Measurements from ENCODE around the gene FUT4.

Gene FUT4

DNA sequence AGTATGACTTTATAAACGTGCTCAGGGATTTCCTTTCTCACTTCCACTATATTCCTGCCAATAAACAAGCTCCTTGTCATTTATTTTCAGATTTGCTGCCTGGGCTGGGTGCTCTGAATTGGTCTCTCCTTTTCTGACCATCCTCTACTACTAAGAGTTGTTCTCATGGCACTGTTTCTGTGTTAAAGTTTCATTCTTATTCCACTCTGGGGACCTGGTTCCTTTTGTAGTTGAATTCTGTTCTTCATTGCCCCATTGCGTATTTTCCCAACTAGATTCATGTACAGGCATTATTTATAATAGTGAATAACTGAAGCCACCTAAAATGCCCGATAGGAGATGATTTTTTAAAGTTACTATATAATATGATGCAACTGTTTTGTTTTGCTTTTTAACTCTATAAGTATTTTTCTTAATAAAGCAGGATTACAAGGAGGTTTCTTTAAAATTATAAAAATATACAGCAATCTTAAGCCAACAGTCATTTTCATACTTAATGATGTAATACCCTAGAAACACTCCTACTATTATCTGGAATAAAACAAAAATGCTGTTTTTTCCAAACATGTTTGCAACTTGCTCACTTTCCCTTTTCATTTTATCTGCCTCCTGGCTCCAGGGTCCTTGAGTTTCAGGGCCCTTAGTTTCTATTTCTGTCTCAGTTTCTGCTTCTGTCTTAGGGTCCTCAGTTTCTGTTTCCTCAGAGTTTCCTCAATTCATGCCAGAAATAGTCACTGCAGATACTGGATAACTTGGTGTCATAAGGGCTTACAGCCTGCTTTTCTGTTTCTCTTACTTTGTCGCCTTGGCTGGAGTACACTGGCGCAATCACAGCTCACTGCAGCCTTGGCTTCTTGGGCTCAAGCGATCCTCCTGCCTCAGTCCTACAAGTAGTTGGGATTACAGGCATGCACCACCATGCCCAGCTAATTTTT, 9.8 kb upstream of the FUT4 start:
- H3K4me1 ChIP-seq (ENCODE audit: control insufficient read depth, insufficient read depth, low read length) = no peaks in the 10 kb centered on the region
- no peak overlapping the region for H3K27ac ChIP-seq (ENCODE audit: low read depth, low read length)
- no peak overlapping the region for H3K4me3 ChIP-seq (ENCODE audit: low read depth, low read length)
- H3K9ac ChIP-seq (ENCODE audit: low read depth, low read length) = no peak overlapping the region
- no peaks in the 10 kb centered on the region for H3K9me3 ChIP-seq (ENCODE audit: control insufficient read depth, insufficient read depth, low read length)
- no peaks in the 10 kb centered on the region for H3K27me3 ChIP-seq (ENCODE audit: control insufficient read depth, insufficient read depth, low read length)
- H3K36me3 ChIP-seq (ENCODE audit: control insufficient read depth, insufficient read depth, low read length) = no peaks in the 10 kb centered on the region

DNA sequence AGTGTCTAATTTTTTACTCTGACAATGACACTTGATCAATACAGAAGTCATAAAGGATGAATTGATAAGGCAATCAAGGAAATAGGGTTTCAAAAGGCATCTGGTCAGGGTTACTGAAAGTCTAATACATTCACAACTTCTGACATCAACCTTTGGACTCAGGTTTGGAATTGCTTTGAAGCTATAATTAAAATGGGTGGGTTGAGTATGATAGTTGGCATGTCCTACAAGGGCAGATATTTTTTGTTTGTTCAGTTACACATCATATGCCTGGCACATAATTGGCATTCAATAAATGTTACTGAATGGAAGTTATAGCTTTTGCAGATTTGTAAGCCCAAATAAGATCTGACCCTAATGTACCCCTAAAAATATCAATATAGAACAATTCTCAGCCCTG, 7.3 kb upstream of the FUT4 start:
- Histone ChIP-seq H3K9ac (ENCODE audit: low read depth, low read length) (no peak overlapping the region), H3K27me3 (ENCODE audit: control insufficient read depth, insufficient read depth, low read length) (no peaks in the 10 kb centered on the region), H3K4me3 (ENCODE audit: low read depth, low read length) (no peak overlapping the region)

DNA sequence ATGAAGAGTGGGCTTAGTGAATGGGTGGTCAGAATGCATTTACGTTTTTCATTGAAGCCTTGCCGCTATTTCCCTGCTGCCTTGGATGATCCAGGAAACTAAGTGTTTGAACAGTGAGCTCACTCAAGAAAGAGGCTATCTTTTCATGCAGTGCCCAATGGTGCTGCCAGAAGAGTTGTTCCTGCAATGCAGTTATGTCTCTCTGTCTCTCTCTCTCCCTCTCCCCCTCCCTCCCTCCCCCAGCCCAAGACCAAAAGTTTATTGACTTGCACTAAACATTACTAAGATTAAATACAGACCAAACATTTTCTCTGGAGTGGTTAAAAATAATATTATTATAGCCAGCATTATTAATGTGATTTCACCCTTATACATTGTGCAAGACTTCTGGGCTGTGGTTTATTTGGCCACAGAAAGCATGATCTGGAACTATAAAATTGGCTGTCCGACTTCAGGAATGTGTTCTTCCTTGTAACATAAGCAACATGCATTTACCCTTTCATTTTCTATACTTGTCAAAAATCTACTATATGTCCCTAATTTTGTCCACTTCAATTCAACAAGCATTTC, 6.6 kb upstream of the FUT4 start:
- H3K27me3 ChIP-seq (ENCODE audit: control insufficient read depth, insufficient read depth, low read length) = no peaks in the 10 kb centered on the region
- H3K9ac ChIP-seq (ENCODE audit: low read depth, low read length) = no peak overlapping the region
- H3K27ac ChIP-seq (ENCODE audit: low read depth, low read length) = no peak overlapping the region
- H3K36me3 ChIP-seq (ENCODE audit: control insufficient read depth, insufficient read depth, low read length) = no peaks in the 10 kb centered on the region
- H3K9me3 ChIP-seq (ENCODE audit: control insufficient read depth, insufficient read depth, low read length) = no peaks in the 10 kb centered on the region
- no peaks in the 10 kb centered on the region for H3K4me1 ChIP-seq (ENCODE audit: control insufficient read depth, insufficient read depth, low read length)
- no peak overlapping the region for H3K4me3 ChIP-seq (ENCODE audit: low read depth, low read length)

More for the DNA sequence above, 7.3 kb upstream of the FUT4 start:
- no peak overlapping the region for H3K27ac ChIP-seq (ENCODE audit: low read depth, low read length)
- no peaks in the 10 kb centered on the region for H3K4me1 ChIP-seq (ENCODE audit: control insufficient read depth, insufficient read depth, low read length)
- no peaks in the 10 kb centered on the region for H3K9me3 ChIP-seq (ENCODE audit: control insufficient read depth, insufficient read depth, low read length)
- no peaks in the 10 kb centered on the region for H3K36me3 ChIP-seq (ENCODE audit: control insufficient read depth, insufficient read depth, low read length)

DNA sequence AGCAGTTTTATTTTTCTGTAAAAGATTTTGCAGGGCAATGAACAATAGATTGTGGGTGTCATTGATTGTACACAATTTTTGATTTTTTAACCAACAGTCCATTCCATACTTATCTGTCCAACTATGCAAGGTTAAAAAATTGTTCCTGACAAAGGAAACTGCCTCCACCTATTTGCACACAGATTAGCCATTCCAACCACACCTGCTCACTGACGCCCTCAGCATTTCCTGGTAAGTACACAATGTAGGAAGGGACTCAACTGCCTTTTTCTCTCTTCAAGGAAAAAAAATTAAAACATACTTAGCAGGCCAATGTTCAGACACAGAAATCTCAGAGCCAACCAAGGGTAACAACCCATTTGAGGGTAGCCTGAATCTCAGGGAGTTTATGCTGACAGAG, 4.3 kb upstream of the FUT4 start:
- no peaks in the 10 kb centered on the region for H3K9me3 ChIP-seq (ENCODE audit: control insufficient read depth, insufficient read depth, low read length)
- H3K9ac ChIP-seq (ENCODE audit: low read depth, low read length) = no peak overlapping the region
- H3K36me3 ChIP-seq (ENCODE audit: control insufficient read depth, insufficient read depth, low read length) = no peaks in the 10 kb centered on the region
- no peak overlapping the region for H3K4me3 ChIP-seq (ENCODE audit: low read depth, low read length)
- peaks cover 8% of the 10 kb centered on the region; the same call in 1 of the 2 replicates for H3K4me1 ChIP-seq (ENCODE audit: control insufficient read depth, insufficient read depth, low read length)
- no peak overlapping the region for H3K27ac ChIP-seq (ENCODE audit: low read depth, low read length)
- H3K27me3 ChIP-seq (ENCODE audit: control insufficient read depth, insufficient read depth, low read length) = peaks cover 11% of the 10 kb centered on the region

DNA sequence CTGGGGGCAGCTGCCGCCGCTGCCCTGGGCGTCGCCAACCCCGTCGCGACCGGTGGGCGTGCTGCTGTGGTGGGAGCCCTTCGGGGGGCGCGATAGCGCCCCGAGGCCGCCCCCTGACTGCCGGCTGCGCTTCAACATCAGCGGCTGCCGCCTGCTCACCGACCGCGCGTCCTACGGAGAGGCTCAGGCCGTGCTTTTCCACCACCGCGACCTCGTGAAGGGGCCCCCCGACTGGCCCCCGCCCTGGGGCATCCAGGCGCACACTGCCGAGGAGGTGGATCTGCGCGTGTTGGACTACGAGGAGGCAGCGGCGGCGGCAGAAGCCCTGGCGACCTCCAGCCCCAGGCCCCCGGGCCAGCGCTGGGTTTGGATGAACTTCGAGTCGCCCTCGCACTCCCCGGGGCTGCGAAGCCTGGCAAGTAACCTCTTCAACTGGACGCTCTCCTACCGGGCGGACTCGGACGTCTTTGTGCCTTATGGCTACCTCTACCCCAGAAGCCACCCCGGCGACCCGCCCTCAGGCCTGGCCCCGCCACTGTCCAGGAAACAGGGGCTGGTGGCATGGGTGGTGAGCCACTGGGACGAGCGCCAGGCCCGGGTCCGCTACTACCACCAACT, 1.0 kb downstream of the FUT4 start:
- Histone ChIP-seq H3K36me3 (ENCODE audit: control insufficient read depth, insufficient read depth, low read length) (no peaks in the 10 kb centered on the region), H3K4me3 (ENCODE audit: low read depth, low read length) (peak overlapping the region; percentile 75), H3K27ac (ENCODE audit: low read depth, low read length) (no peak overlapping the region), H3K9ac (ENCODE audit: low read depth, low read length) (0 out of 2 replicates have a peak overlapping the region, but pooled peaks have one; percentile 10), H3K27me3 (ENCODE audit: control insufficient read depth, insufficient read depth, low read length) (peaks cover 41% of the 10 kb centered on the region), H3K9me3 (ENCODE audit: control insufficient read depth, insufficient read depth, low read length) (no peaks in the 10 kb centered on the region), H3K4me1 (ENCODE audit: control insufficient read depth, insufficient read depth, low read length) (peaks cover 19% of the 10 kb centered on the region)

DNA sequence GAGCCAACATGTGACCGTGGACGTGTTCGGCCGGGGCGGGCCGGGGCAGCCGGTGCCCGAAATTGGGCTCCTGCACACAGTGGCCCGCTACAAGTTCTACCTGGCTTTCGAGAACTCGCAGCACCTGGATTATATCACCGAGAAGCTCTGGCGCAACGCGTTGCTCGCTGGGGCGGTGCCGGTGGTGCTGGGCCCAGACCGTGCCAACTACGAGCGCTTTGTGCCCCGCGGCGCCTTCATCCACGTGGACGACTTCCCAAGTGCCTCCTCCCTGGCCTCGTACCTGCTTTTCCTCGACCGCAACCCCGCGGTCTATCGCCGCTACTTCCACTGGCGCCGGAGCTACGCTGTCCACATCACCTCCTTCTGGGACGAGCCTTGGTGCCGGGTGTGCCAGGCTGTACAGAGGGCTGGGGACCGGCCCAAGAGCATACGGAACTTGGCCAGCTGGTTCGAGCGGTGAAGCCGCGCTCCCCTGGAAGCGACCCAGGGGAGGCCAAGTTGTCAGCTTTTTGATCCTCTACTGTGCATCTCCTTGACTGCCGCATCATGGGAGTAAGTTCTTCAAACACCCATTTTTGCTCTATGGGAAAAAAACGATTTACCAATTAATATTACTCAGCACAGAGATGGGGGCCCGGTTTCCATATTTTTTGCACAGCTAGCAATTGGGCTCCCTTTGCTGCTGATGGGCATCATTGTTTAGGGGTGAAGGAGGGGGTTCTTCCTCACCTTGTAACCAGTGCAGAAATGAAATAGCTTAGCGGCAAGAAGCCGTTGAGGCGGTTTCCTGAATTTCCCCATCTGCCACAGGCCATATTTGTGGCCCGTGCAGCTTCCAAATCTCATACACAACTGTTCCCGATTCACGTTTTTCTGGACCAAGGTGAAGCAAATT, 1.8 kb downstream of the FUT4 start:
- Histone ChIP-seq H3K36me3 (ENCODE audit: control insufficient read depth, insufficient read depth, low read length) (no peaks in the 10 kb centered on the region), H3K9me3 (ENCODE audit: control insufficient read depth, insufficient read depth, low read length) (no peaks in the 10 kb centered on the region), H3K9ac (ENCODE audit: low read depth, low read length) (0 out of 2 replicates have a peak overlapping the region, but pooled peaks have one; percentile 10), H3K27ac (ENCODE audit: low read depth, low read length) (no peak overlapping the region), H3K4me3 (ENCODE audit: low read depth, low read length) (peak overlapping the region; percentile 75), H3K27me3 (ENCODE audit: control insufficient read depth, insufficient read depth, low read length) (peaks cover 41% of the 10 kb centered on the region), H3K4me1 (ENCODE audit: control insufficient read depth, insufficient read depth, low read length) (peaks cover 19% of the 10 kb centered on the region)

DNA sequence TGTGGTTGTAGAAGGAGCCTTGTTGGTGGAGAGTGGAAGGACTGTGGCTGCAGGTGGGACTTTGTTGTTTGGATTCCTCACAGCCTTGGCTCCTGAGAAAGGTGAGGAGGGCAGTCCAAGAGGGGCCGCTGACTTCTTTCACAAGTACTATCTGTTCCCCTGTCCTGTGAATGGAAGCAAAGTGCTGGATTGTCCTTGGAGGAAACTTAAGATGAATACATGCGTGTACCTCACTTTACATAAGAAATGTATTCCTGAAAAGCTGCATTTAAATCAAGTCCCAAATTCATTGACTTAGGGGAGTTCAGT, 2.4 kb downstream of the FUT4 start:
- Histone ChIP-seq H3K9me3 (ENCODE audit: control insufficient read depth, insufficient read depth, low read length) (no peaks in the 10 kb centered on the region), H3K36me3 (ENCODE audit: control insufficient read depth, insufficient read depth, low read length) (no peaks in the 10 kb centered on the region), H3K9ac (ENCODE audit: low read depth, low read length) (no peak overlapping the region), H3K4me1 (ENCODE audit: control insufficient read depth, insufficient read depth, low read length) (peaks cover 19% of the 10 kb centered on the region), H3K4me3 (ENCODE audit: low read depth, low read length) (peak overlapping the region; percentile 75), H3K27me3 (ENCODE audit: control insufficient read depth, insufficient read depth, low read length) (peaks cover 41% of the 10 kb centered on the region), H3K27ac (ENCODE audit: low read depth, low read length) (no peak overlapping the region)

DNA sequence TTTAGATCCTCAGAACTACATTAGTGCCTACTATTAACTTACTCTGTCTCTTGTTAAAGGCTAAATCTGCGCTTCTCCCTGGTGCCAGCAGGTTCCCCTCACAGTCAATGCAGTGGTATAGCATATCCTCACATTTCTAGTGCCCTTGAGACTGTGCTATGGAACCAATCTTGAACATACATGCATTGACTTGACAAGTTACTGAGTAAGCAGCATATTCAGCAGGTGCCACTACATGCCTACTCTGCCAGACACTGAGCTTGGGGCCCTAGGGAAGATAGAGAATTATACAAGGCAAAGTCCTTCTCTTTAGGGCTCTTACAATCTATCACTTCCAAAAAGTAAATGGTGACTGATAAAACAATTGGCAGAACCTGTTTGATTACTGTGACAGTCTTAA, 3.2 kb downstream of the FUT4 start:
- H3K4me1 ChIP-seq (ENCODE audit: control insufficient read depth, insufficient read depth, low read length) = peaks cover 19% of the 10 kb centered on the region
- no peaks in the 10 kb centered on the region for H3K9me3 ChIP-seq (ENCODE audit: control insufficient read depth, insufficient read depth, low read length)
- no peak overlapping the region for H3K9ac ChIP-seq (ENCODE audit: low read depth, low read length)
- peak overlapping the region; percentile 75; the same call in 1 of the 2 replicates for H3K4me3 ChIP-seq (ENCODE audit: low read depth, low read length)
- H3K36me3 ChIP-seq (ENCODE audit: control insufficient read depth, insufficient read depth, low read length) = no peaks in the 10 kb centered on the region
- H3K27ac ChIP-seq (ENCODE audit: low read depth, low read length) = no peak overlapping the region
- peaks cover 41% of the 10 kb centered on the region for H3K27me3 ChIP-seq (ENCODE audit: control insufficient read depth, insufficient read depth, low read length)

DNA sequence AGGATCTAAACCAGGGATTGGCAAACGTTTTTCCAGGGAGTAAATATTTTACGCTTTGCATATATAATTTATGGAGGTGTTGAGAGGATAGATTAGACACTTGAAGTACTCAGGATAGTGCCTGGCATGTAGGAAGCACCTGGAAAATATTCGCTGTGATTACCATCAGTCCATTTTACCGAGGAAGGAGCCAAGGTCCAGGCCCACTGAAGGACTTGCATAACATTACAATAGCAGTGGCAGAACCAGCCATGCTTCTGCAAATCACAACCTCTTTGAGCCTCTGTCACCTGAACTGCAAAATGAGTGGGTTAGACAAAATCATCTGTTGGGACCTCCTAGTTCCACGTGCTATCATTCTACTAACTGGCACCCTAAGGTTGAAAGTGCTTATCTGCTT, 5.4 kb downstream of the FUT4 start:
- Histone ChIP-seq H3K9ac (ENCODE audit: low read depth, low read length) (no peak overlapping the region), H3K27ac (ENCODE audit: low read depth, low read length) (no peak overlapping the region), H3K27me3 (ENCODE audit: control insufficient read depth, insufficient read depth, low read length) (peaks cover 32% of the 10 kb centered on the region), H3K9me3 (ENCODE audit: control insufficient read depth, insufficient read depth, low read length) (no peaks in the 10 kb centered on the region), H3K4me3 (ENCODE audit: low read depth, low read length) (no peak overlapping the region), H3K36me3 (ENCODE audit: control insufficient read depth, insufficient read depth, low read length) (no peaks in the 10 kb centered on the region), H3K4me1 (ENCODE audit: control insufficient read depth, insufficient read depth, low read length) (peaks cover 11% of the 10 kb centered on the region)

DNA sequence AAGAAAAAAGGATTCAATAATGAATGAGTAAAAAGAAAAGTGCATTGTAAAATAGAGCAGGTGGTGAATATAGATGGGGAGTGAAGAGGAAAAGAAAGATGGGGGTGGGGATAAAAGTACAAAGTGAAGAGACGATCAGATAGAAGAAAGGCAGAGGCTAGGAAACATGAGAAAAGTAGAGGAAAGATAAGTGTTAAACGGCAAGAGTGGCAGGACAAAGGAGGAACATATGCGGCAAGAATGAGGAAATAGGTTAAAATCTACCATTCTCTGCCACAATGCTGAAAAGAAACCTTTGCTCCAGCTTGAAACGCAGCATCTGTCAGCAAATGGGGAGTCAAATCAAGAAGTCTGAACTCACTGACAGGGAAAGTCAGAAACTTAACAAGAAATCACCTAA, 6.8 kb downstream of the FUT4 start:
- Histone ChIP-seq H3K9me3 (ENCODE audit: control insufficient read depth, insufficient read depth, low read length) (no peaks in the 10 kb centered on the region), H3K36me3 (ENCODE audit: control insufficient read depth, insufficient read depth, low read length) (no peaks in the 10 kb centered on the region), H3K4me1 (ENCODE audit: control insufficient read depth, insufficient read depth, low read length) (peaks cover 11% of the 10 kb centered on the region), H3K9ac (ENCODE audit: low read depth, low read length) (no peak overlapping the region), H3K4me3 (ENCODE audit: low read depth, low read length) (no peak overlapping the region), H3K27ac (ENCODE audit: low read depth, low read length) (no peak overlapping the region), H3K27me3 (ENCODE audit: control insufficient read depth, insufficient read depth, low read length) (peaks cover 19% of the 10 kb centered on the region)
